GM08714 (cell line): Measurements from ENCODE around the gene C3orf80.
"Not testable (repeated sequence)": the region's sequence is repeated elsewhere in the genome, so short reads cannot be mapped to it uniquely, and the experiment has no call there.

Experiments
- H3K4me3 ChIP-seq: fragments of 200-500 bp; sonication (Bioruptor generic); 2 replicates; pipeline ENCODE4 v1.5.1; 2014; ENCODE audit warnings: mild to moderate bottlenecking, low read length, inconsistent platforms
- ZNF274 ChIP-seq: IDR thresholded peaks from 2 replicates; pipeline ENCODE4 v1.6.1; 2012; ENCODE audit warnings: mild to moderate bottlenecking, low read depth, low read length

C3orf80 gene

DNA sequence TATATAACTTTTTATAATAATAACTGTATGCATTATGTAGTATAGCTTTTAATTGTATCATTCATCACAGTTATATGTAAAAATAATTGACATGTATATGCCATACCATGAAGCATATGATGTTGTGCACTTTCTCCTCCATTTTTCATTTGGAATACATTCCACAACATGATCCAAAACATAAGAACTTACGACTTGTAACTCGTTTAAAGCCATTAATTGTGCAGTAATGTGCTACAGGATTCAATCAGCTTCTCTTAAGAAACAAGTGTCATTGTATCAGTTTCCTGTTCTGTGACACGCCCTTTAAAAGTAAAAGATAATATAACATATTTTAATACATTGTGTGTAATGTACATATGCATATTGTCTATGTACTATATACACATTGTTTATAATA lies 2.2 kb downstream of the C3orf80 start:
- no peak overlapping the region for H3K4me3 ChIP-seq
- no peak for TF ChIP-seq ZNF274

GRCh38 chr3:160232014-160232413 lies 6.8 kb downstream of the C3orf80 start:
- no peak for TF ChIP-seq ZNF274
- no peak overlapping the region for H3K4me3 ChIP-seq

DNA sequence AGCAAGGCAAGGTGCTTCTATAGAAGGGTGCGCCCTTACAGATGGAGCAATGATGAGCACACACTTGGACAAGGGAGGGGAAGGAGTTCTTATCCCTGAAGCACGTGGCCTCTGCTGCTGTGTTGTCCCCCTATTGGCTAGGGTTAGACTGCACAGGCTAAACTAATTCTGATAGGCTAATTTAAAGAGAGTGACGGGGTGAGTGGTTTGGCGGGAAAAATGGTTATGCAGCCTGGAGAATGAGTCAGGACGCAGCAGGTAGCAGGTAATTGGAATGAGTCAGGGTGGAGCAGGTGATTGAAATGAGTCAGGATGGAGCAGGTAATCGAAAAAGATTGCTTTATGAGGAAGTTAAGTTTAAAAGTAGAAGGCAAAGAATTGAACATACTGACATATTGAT lies 15.5 kb downstream of the C3orf80 start:
- not testable (repeated sequence) for H3K4me3 ChIP-seq

- TF ChIP-seq ZNF274: no peak
Observed at GRCh38 chr3:160245261-160245800, 20.1 kb downstream of the C3orf80 start.

GRCh38 chr3:160247766-160248165 lies 22.5 kb downstream of the C3orf80 start:
- no peak overlapping the region for H3K4me3 ChIP-seq
- TF ChIP-seq ZNF274: no peak

More at GRCh38 chr3:160245261-160245800, 20.1 kb downstream of the C3orf80 start:
- no peak overlapping the region for H3K4me3 ChIP-seq

- no peak for TF ChIP-seq ZNF274
- no peak overlapping the region for H3K4me3 ChIP-seq
Observed at GRCh38 chr3:160253298-160253697, 28.1 kb downstream of the C3orf80 start.

- H3K4me3 ChIP-seq: no peak overlapping the region
- no peak for TF ChIP-seq ZNF274
Observed at GRCh38 chr3:160257606-160258005, 32.4 kb downstream of the C3orf80 start.

DNA sequence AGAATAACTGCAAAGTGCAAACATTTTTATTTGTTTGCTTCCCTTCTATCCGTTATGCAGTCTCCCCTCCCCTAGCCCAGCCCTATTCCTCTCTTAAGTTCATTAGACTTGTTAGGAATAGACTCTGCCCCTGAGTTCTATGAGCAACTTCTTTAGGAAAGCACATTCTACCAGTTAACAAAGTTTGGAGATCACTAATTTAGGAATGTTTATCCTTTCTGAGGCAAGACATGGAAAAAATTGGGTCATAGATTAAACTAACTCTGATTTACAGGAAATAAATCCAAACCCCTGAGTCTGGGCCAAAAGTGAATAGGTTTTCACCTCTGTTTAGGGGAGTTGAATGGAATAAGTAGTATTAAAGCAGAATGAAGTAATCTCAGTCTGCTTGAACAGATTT lies 34.4 kb downstream of the C3orf80 start:
- no peak for TF ChIP-seq ZNF274
- H3K4me3 ChIP-seq: no peak overlapping the region

DNA sequence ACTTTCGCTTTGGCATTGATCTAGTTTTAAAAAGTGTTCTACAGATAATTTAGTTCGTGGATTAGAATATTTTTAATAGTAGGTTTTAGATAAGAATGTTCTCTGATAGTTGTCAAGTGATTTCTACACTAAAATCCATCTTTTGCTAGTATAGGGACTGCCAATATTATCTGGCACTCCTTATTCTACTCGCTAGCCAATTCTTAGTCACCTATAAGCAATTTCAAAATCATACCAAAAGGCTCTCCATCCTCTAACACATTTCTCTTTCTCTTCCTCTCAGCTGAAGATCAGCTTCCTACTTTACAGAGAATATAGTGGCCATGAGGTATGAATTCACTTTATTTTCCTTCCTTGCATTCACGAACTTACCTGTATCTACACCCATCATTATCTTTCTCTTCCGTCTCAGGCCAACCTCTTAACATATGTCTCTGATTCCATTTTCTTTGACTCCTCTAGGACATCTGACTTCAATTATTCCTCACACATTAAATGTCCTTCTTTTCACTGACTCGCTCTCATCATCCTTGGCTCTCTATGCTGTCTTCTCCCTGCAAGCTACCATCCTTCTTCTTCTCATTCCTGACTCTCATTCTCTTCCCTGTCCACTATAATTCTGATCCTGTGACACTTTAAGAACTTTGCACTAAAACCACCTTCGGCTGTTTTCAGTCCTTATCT lies 35.5 kb downstream of the C3orf80 start:
- H3K4me3 ChIP-seq: no peak overlapping the region
- TF ChIP-seq ZNF274: no peak

- H3K4me3 ChIP-seq: no peak overlapping the region
- TF ChIP-seq ZNF274: no peak
Observed at GRCh38 chr3:160265088-160265487, 39.9 kb downstream of the C3orf80 start.
